ENCODE results near the gene GALNT7.

- TF ChIP-seq POLR2A (IDR thresholded peaks at IDR 0.05; ENCODE audit: low read depth, low read length) (no peak), EZH2 (IDR thresholded peaks at IDR 0.05; ENCODE audit: borderline replicate concordance, low read depth, low read length, severe bottlenecking) (no peak), POLR2AphosphoS5 (IDR thresholded peaks at IDR 0.05; ENCODE audit: insufficient read depth, low read depth, low read length) (no peak), GATA2 (IDR thresholded peaks at IDR 0.05; ENCODE audit: insufficient read depth, insufficient read length, low read depth, low read length) (no peak), MYC (IDR thresholded peaks at IDR 0.05; ENCODE audit: low read depth, low read length) (no peak), MAX (IDR thresholded peaks at IDR 0.05; ENCODE audit: insufficient read depth, insufficient read length) (no peak), JUN (IDR thresholded peaks at IDR 0.05; ENCODE audit: borderline replicate concordance, insufficient read depth, insufficient read length, low read depth) (no peak), FOS (IDR thresholded peaks at IDR 0.05; ENCODE audit: borderline replicate concordance, insufficient read depth, low read length) (no peak)
- TF ChIP-seq, protein P1, sequence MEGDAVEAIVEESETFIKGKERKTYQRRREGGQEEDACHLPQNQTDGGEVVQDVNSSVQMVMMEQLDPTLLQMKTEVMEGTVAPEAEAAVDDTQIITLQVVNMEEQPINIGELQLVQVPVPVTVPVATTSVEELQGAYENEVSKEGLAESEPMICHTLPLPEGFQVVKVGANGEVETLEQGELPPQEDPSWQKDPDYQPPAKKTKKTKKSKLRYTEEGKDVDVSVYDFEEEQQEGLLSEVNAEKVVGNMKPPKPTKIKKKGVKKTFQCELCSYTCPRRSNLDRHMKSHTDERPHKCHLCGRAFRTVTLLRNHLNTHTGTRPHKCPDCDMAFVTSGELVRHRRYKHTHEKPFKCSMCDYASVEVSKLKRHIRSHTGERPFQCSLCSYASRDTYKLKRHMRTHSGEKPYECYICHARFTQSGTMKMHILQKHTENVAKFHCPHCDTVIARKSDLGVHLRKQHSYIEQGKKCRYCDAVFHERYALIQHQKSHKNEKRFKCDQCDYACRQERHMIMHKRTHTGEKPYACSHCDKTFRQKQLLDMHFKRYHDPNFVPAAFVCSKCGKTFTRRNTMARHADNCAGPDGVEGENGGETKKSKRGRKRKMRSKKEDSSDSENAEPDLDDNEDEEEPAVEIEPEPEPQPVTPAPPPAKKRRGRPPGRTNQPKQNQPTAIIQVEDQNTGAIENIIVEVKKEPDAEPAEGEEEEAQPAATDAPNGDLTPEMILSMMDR (IDR thresholded peaks at IDR 0.05; ENCODE audit: extremely low read depth in 1 of 2, insufficient read depth in 1 of 2, low read depth in 1 of 2, low read length in 2 of 2) = no peak
These were observed 142.8 kb downstream of the GALNT7 start for GRCh38 chr4:173311368-173311767.

All from endothelial cell of umbilical vein (primary cell).